GM21360 (cell line): ENCODE measurements around the gene SLC51B.
"Not testable (repeated sequence)": the region's sequence is repeated elsewhere in the genome, so short reads cannot be mapped to it uniquely, and the experiment has no call there.

Experiments
- ATAC-seq: cut with Tn5 transposase; IDR thresholded peaks from one replicate; pipeline ENCODE4 v1.9.1; 2021; ENCODE audit warnings: mild to moderate bottlenecking, moderate library complexity; ENCODE audit not compliant: unreplicated experiment

SLC51B gene

GRCh38 chr15:65096481-65097385 lies 51.5 kb downstream of the SLC51B start:
- no peak for ATAC-seq

GRCh38 chr15:65097651-65098263 lies 52.6 kb downstream of the SLC51B start:
- no peak for ATAC-seq

GRCh38 chr15:65099336-65099735 lies 54.1 kb downstream of the SLC51B start:
- no peak for ATAC-seq

- not testable (repeated sequence) for ATAC-seq
Measured at GRCh38 chr15:65099801-65100200, 54.6 kb downstream of the SLC51B start.

- ATAC-seq = no peak
Measured at GRCh38 chr15:65100442-65100841, 55.3 kb downstream of the SLC51B start.

GRCh38 chr15:65101411-65101890 lies 56.3 kb downstream of the SLC51B start:
- ATAC-seq = no peak

GRCh38 chr15:65101891-65102708 lies 56.9 kb downstream of the SLC51B start:
- ATAC-seq = no peak

- no peak for ATAC-seq
Measured at GRCh38 chr15:65102912-65103311, 57.7 kb downstream of the SLC51B start.
